K562 (cell line): ENCODE measurements around the gene NPEPPS. TPM values are rescaled to one million over a fixed set of nuclear protein-coding genes. Genes with fewer than 3 reads are reported as not detected.

Source experiments
- BHLHE40 ChIP-seq: IDR thresholded peaks from 2 replicates; pipeline ENCODE4 v1.6.1; 2011; ENCODE audit warnings: low read length, improper control_type of control experiment
- CTBP1 ChIP-seq: fragments of 450-650 bp; IDR thresholded peaks from 2 replicates; pipeline ENCODE4 v1.6.1; 2016; ENCODE audit warnings: borderline replicate concordance
- HNRNPL ChIP-seq: fragments of 200-400 bp; formaldehyde crosslinking; IDR thresholded peaks from 2 replicates; pipeline ENCODE4 v1.6.1; 2017; ENCODE audit warnings: low read depth, mild to moderate bottlenecking, low read length
- LARP7 ChIP-seq: fragments of 450-650 bp; IDR thresholded peaks from 2 replicates; pipeline ENCODE4 v1.6.1; 2016
- PATZ1 ChIP-seq: fragments of 250-450 bp; sonication (Bioruptor Pico); IDR thresholded peaks from 2 replicates; pipeline ENCODE4 v1.5.0; 2020; ENCODE audit warnings: mild to moderate bottlenecking, borderline replicate concordance
- REST ChIP-seq, 2 experiments: fragments of 450-650 bp; formaldehyde crosslinking in 1 of 2; IDR thresholded peaks; 2 replicates each; pipeline versions ENCODE4 v1.4.0 to v1.6.1; 2014 to 2020; ENCODE audit warnings: mild to moderate bottlenecking in 2 of 2, borderline replicate concordance in 1 of 2, low read depth in 1 of 2
- RFX1 ChIP-seq: fragments of 450-650 bp; IDR thresholded peaks from 2 replicates; pipeline ENCODE4 v1.6.1; 2016; ENCODE audit warnings: mild to moderate bottlenecking, moderate library complexity
- SIN3B ChIP-seq: fragments of 450-650 bp; IDR thresholded peaks from 2 replicates; pipeline ENCODE4 v1.6.1; 2017; ENCODE audit warnings: low read depth, mild to moderate bottlenecking, moderate library complexity
- THRB ChIP-seq: fragments of 450-650 bp; formaldehyde crosslinking; conservative IDR thresholded peaks from 2 replicates; pipeline ENCODE4 v1.4.0; 2022; ENCODE audit warnings: mild to moderate bottlenecking, missing genetic modification characterization
- TOE1 ChIP-seq, 2 experiments: fragments of 450-650 bp in 1 of 2; sonication (generic) in 1 of 2; formaldehyde crosslinking in 1 of 2; IDR thresholded peaks; 2 replicates each; pipeline versions ENCODE4 v1.7.1 to v1.8.0; 2016 to 2022; ENCODE audit warnings: borderline replicate concordance in 2 of 2, mild to moderate bottlenecking in 2 of 2, antibody characterized with exemption in 1 of 2, inconsistent platforms in 1 of 2, low read depth in 1 of 2, missing genetic modification reagents in 1 of 2, moderate library complexity in 1 of 2
- ZNF175 ChIP-seq: fragments of 200-800 bp; sonication (Bioruptor generic); IDR thresholded peaks from 2 replicates; pipeline ENCODE4 v1.6.1; 2016; ENCODE audit warnings: low read depth, mild to moderate bottlenecking, missing genetic modification characterization, missing compliant biosample characterization
- ZNF57 ChIP-seq: fragments of 450-650 bp; formaldehyde crosslinking; IDR thresholded peaks from 2 replicates; pipeline ENCODE4 v1.4.0; 2020; ENCODE audit warnings: mild to moderate bottlenecking, moderate library complexity
- ZNF740 ChIP-seq, 3 experiments: fragments of 200-800 bp in 1 of 3; sonication (Bioruptor generic) in 1 of 3; sonication (generic) in 1 of 3; formaldehyde crosslinking in 1 of 3; IDR thresholded peaks; 2 replicates each; pipeline versions ENCODE4 v1.6.1 to v1.8.0; 2016 to 2022; ENCODE audit warnings: mild to moderate bottlenecking in 2 of 3, missing compliant biosample characterization in 2 of 3, missing genetic modification characterization in 2 of 3, missing genetic modification reagents in 1 of 3
- polyA plus RNA-seq, 8 experiments: library from polyadenylated mRNA; depleted of rRNA in 4 of 8; stranded (reverse) in 5 of 8; unstranded in 3 of 8; fragments of >200 nt; fragmentation: Nextera tagmentation in 2 of 8; fragmentation: Illumina TruSeq in 1 of 8; extraction: Ambion mirVana in 2 of 8; extraction: Trizol in 1 of 8; gene quantifications; 2 replicates each; pipeline versions ENCODE4 v1.2.1 to v1.2.3, GENCODE V29; 2011 to 2014; ENCODE audit warnings: inconsistent platforms in 1 of 8, missing spikeins in 1 of 8
- total RNA-seq, 7 experiments: library from RNA; depleted of rRNA in 6 of 7; stranded (reverse); fragments of >200 nt in 6 of 7; fragmentation: Illumina TruSeq in 2 of 7; extraction: Trizol in 2 of 7; gene quantifications; 2 replicates each; pipeline versions ENCODE4 v1.2.1 to v1.2.3, GENCODE V29; 2011 to 2021; ENCODE audit warnings: low replicate concordance in 1 of 7

NPEPPS gene
- total and polyA plus RNA-seq, 9 of the 15 experiments (the other 6 are each of a cell fraction or from before 2014, with no cell fraction given): 21.4 to 108 (median 46.0) TPM

GRCh38 chr17:47663912-47664623 lies 133.2 kb downstream of the NPEPPS start (continued):
- TF ChIP-seq HNRNPL (no peak), PATZ1 (CRISPR knock-in tag) (no peak), BHLHE40 (peak; percentile 34; the same call in 1 of the 2 replicates), CTBP1 (no peak), REST (IDR thresholded peaks at IDR 0.05; ENCODE audit: borderline replicate concordance) (peak; percentile 15; the same call in 1 of the 2 replicates), REST (CRISPR knock-in tag; IDR thresholded peaks at IDR 0.05; ENCODE audit: low read depth) (no peak), SIN3B (no peak), ZNF740 (CRISPR knock-in tag; IDR thresholded peaks at IDR 0.05) (no peak), ZNF740 (tag; IDR thresholded peaks at IDR 0.05) (no peak), THRB (CRISPR knock-in tag) (no peak), ZNF57 (no peak), ZNF175 (CRISPR knock-in tag) (no peak), RFX1 (no peak), LARP7 (no peak), TOE1 (IDR thresholded peaks at IDR 0.05; ENCODE audit: borderline replicate concordance) (no peak), TOE1 (CRISPR knock-in tag; IDR thresholded peaks at IDR 0.05; ENCODE audit: borderline replicate concordance, low read depth) (no peak)
